ENCODE data around the gene PCBP3. TPM values are rescaled to one million over a fixed set of nuclear protein-coding genes. Genes with fewer than 3 reads are reported as not detected.

PCBP3 gene
- total RNA-seq, 2 donors from 2014 or later: 0.77 to 17.2 TPM

- Histone ChIP-seq H3K9me3 (no peaks in the 10 kb centered on the region), H3K4me3 (no peak overlapping the region), H3K4me1 (replicated peaks) (no peaks in the 10 kb centered on the region), H3K27ac (no peak overlapping the region), H3K27me3 (replicated peaks; ENCODE audit: insufficient read depth) (no peaks in the 10 kb centered on the region), H3K36me3 (no peaks in the 10 kb centered on the region)
- TF ChIP-seq POLR2A (IDR thresholded peaks at IDR 0.05) (no peak), CTCF (IDR thresholded peaks at IDR 0.05) (no peak), POLR2AphosphoS5 (IDR thresholded peaks at IDR 0.05) (no peak)
- DNase-seq (ENCODE audit: low spot score): no peak
- intact Hi-C loops (cut with DNase I): no loop called here
- WGBS: 51% methylated on average over 8 of the region's 8 CpGs
Observed at GRCh38 chr21:45797338-45797737, 153.8 kb downstream of the PCBP3 start.

- intact Hi-C loops (cut with DNase I): no loop called here
- no peaks in the 10 kb centered on the region for H3K4me1 ChIP-seq (replicated peaks)
- 82% methylated on average over 9 of the region's 9 CpGs for WGBS
- H3K27ac ChIP-seq: no peak overlapping the region
- H3K4me3 ChIP-seq: no peak overlapping the region
- H3K36me3 ChIP-seq: no peaks in the 10 kb centered on the region
- no peak for TF ChIP-seq POLR2AphosphoS5 (IDR thresholded peaks at IDR 0.05)
- DNase-seq (ENCODE audit: low spot score): no peak
- H3K9me3 ChIP-seq: no peaks in the 10 kb centered on the region
- H3K27me3 ChIP-seq (replicated peaks; ENCODE audit: insufficient read depth): no peaks in the 10 kb centered on the region
Observed at GRCh38 chr21:45799765-45800338, 156.3 kb downstream of the PCBP3 start.

GRCh38 chr21:45800339-45801080 lies 157.0 kb downstream of the PCBP3 start:
- WGBS: 85% methylated on average over 13 of the region's 14 CpGs
- TF ChIP-seq POLR2A (IDR thresholded peaks at IDR 0.05): no peak
- no peak for TF ChIP-seq POLR2AphosphoS5 (IDR thresholded peaks at IDR 0.05)
- no peak for TF ChIP-seq CTCF (IDR thresholded peaks at IDR 0.05)
- H3K27me3 ChIP-seq (replicated peaks; ENCODE audit: insufficient read depth): no peaks in the 10 kb centered on the region

GRCh38 chr21:45801129-45801964 lies 157.8 kb downstream of the PCBP3 start:
- WGBS: 83% methylated on average over 7 of the region's 7 CpGs
- H3K4me3 ChIP-seq: no peak overlapping the region
- intact Hi-C loops (cut with DNase I): no loop called here
- no peaks in the 10 kb centered on the region for H3K36me3 ChIP-seq
- TF ChIP-seq CTCF (IDR thresholded peaks at IDR 0.05) (no peak), POLR2A (IDR thresholded peaks at IDR 0.05) (no peak), POLR2AphosphoS5 (IDR thresholded peaks at IDR 0.05) (no peak)
- no peaks in the 10 kb centered on the region for H3K9me3 ChIP-seq
- H3K4me1 ChIP-seq (replicated peaks): no peaks in the 10 kb centered on the region
- H3K27ac ChIP-seq: no peak overlapping the region
- DNase-seq (ENCODE audit: low spot score): no peak
- H3K27me3 ChIP-seq (replicated peaks; ENCODE audit: insufficient read depth): no peaks in the 10 kb centered on the region

More at GRCh38 chr21:45800339-45801080, 157.0 kb downstream of the PCBP3 start:
- Histone ChIP-seq H3K4me3 (no peak overlapping the region), H3K9me3 (no peaks in the 10 kb centered on the region), H3K4me1 (replicated peaks) (no peaks in the 10 kb centered on the region), H3K36me3 (no peaks in the 10 kb centered on the region), H3K27ac (no peak overlapping the region)
- intact Hi-C loops (cut with DNase I): no loop called here
- DNase-seq (ENCODE audit: low spot score): no peak

GRCh38 chr21:45801989-45802388 lies 158.5 kb downstream of the PCBP3 start:
- Histone ChIP-seq H3K4me1 (replicated peaks) (no peaks in the 10 kb centered on the region), H3K27me3 (replicated peaks; ENCODE audit: insufficient read depth) (no peaks in the 10 kb centered on the region), H3K36me3 (no peaks in the 10 kb centered on the region), H3K27ac (no peak overlapping the region), H3K4me3 (no peak overlapping the region), H3K9me3 (no peaks in the 10 kb centered on the region)
- 92% methylated on average over 8 of the region's 8 CpGs for WGBS
- intact Hi-C loops (cut with DNase I): no loop called here
- no peak for DNase-seq (ENCODE audit: low spot score)
- TF ChIP-seq POLR2A (IDR thresholded peaks at IDR 0.05) (no peak), CTCF (IDR thresholded peaks at IDR 0.05) (no peak), POLR2AphosphoS5 (IDR thresholded peaks at IDR 0.05) (no peak)
